ENCODE data around the gene MGAT4B.
A peak's percentile ranks its signal among the peaks of the same experiment; 100 is the strongest.

Gene MGAT4B

GRCh38 chr5:179766021-179766725 lies 40.5 kb downstream of the MGAT4B start (continued):
- TF ChIP-seq PATZ1 (CRISPR knock-in tag; IDR thresholded peaks at IDR 0.05; ENCODE audit: borderline replicate concordance) (no peak), CSDC2 (CRISPR knock-in tag; IDR thresholded peaks at IDR 0.05) (no peak), CSRNP3 (CRISPR knock-in tag; IDR thresholded peaks at IDR 0.05) (no peak), BACH2 (CRISPR knock-in tag; IDR thresholded peaks at IDR 0.05; ENCODE audit: borderline replicate concordance) (no peak), OSR1 (CRISPR knock-in tag; IDR thresholded peaks at IDR 0.05) (no peak), ARNTL (CRISPR knock-in tag; IDR thresholded peaks at IDR 0.05; ENCODE audit: borderline replicate concordance, low read depth) (no peak), CREB5 (CRISPR knock-in tag; IDR thresholded peaks at IDR 0.05; ENCODE audit: low read depth) (no peak), TOX (CRISPR knock-in tag; IDR thresholded peaks at IDR 0.05; ENCODE audit: borderline replicate concordance) (no peak), ZNF70 (CRISPR knock-in tag; IDR thresholded peaks at IDR 0.05) (no peak)

- peak; percentile 73 for ATAC-seq
- TF ChIP-seq ZFP3 (CRISPR knock-in tag; IDR thresholded peaks at IDR 0.05) (peak; percentile 48; the same call in 1 of the 2 replicates), BACH2 (CRISPR knock-in tag; IDR thresholded peaks at IDR 0.05; ENCODE audit: borderline replicate concordance) (no peak)
These were observed 41.3 kb downstream of the MGAT4B start for GRCh38 chr5:179765400-179765799.

GRCh38 chr5:179764056-179764455 lies 42.6 kb downstream of the MGAT4B start:
- TF ChIP-seq POU6F1 (CRISPR knock-in tag; IDR thresholded peaks at IDR 0.05; ENCODE audit: borderline replicate concordance, low read depth), result no peak
- TF ChIP-seq CREB5 (CRISPR knock-in tag; IDR thresholded peaks at IDR 0.05; ENCODE audit: low read depth), result no peak
- TF ChIP-seq ZC3H10 (CRISPR knock-in tag; IDR thresholded peaks at IDR 0.05), result no peak
- TF ChIP-seq TCF4 (CRISPR knock-in tag; IDR thresholded peaks at IDR 0.05; ENCODE audit: borderline replicate concordance), result no peak
- TF ChIP-seq BACH2 (CRISPR knock-in tag; IDR thresholded peaks at IDR 0.05; ENCODE audit: borderline replicate concordance), result no peak
- no peak for TF ChIP-seq ZFP30 (CRISPR knock-in tag; IDR thresholded peaks at IDR 0.05)
- no peak for TF ChIP-seq OSR1 (CRISPR knock-in tag; IDR thresholded peaks at IDR 0.05)
- TF ChIP-seq CSRNP3 (CRISPR knock-in tag; IDR thresholded peaks at IDR 0.05), result no peak
- TF ChIP-seq RARB (CRISPR knock-in tag; IDR thresholded peaks at IDR 0.05), result no peak
- TF ChIP-seq TOX (CRISPR knock-in tag; IDR thresholded peaks at IDR 0.05; ENCODE audit: borderline replicate concordance), result no peak
- TF ChIP-seq ESRRG (CRISPR knock-in tag; IDR thresholded peaks at IDR 0.05), result no peak
- TF ChIP-seq PPARA (CRISPR knock-in tag; IDR thresholded peaks at IDR 0.05; ENCODE audit: borderline replicate concordance), result no peak
- no peak for TF ChIP-seq ZFP3 (CRISPR knock-in tag; IDR thresholded peaks at IDR 0.05)
- no peak for TF ChIP-seq ZNF565 (CRISPR knock-in tag; conservative IDR thresholded peaks at IDR 0.05; ENCODE audit: low read depth)

More at GRCh38 chr5:179764056-179764455, 42.6 kb downstream of the MGAT4B start:
- ATAC-seq, result no peak

Measured in SK-N-SH treated with all-trans-retinoic acid at 6 μM for 48 hours (cell line).